ENCODE measurements around the gene SLC49A3.

DNA sequence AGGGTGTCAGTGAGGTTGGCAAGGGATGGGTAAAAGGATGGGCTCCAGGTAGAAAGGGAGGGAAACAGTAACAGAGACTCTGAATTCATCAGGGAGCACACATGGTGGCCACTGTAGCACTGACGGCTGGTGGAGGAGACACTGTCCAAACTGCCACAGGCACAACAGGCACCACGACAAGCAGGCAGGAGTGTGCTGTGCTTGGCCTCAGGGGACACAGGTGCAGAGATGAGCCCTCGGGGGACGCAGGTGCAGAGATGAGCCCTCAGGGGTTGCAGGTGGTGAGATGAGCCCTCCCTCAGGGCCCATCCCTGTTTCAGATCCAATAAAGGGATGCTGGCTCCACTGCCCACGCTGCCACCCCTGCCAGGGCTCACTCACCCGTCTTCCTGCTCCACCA is 56.0 kb downstream of the SLC49A3 start:
- TF ChIP-seq EZH2 (IDR thresholded peaks at IDR 0.05; ENCODE audit: borderline replicate concordance) (no peak), EZH2phosphoT487 (IDR thresholded peaks at IDR 0.05; ENCODE audit: low read depth, severe bottlenecking, unreplicated experiment) (no peak)
- TF ChIP-seq, protein P1, sequence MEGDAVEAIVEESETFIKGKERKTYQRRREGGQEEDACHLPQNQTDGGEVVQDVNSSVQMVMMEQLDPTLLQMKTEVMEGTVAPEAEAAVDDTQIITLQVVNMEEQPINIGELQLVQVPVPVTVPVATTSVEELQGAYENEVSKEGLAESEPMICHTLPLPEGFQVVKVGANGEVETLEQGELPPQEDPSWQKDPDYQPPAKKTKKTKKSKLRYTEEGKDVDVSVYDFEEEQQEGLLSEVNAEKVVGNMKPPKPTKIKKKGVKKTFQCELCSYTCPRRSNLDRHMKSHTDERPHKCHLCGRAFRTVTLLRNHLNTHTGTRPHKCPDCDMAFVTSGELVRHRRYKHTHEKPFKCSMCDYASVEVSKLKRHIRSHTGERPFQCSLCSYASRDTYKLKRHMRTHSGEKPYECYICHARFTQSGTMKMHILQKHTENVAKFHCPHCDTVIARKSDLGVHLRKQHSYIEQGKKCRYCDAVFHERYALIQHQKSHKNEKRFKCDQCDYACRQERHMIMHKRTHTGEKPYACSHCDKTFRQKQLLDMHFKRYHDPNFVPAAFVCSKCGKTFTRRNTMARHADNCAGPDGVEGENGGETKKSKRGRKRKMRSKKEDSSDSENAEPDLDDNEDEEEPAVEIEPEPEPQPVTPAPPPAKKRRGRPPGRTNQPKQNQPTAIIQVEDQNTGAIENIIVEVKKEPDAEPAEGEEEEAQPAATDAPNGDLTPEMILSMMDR (IDR thresholded peaks at IDR 0.05; ENCODE audit: poor library complexity): no peak
